Mesenteric fat pad (tissue), 1 donor: ENCODE data around the gene C19orf47. TPM values are rescaled to one million over a fixed set of nuclear protein-coding genes. Genes with fewer than 3 reads are reported as not detected.
"Not testable (repeated sequence)": the region's sequence is repeated elsewhere in the genome, so short reads cannot be mapped to it uniquely, and the experiment has no call there.

Experiments
- DNase-seq: peaks from one replicate; pipeline ENCODE4 v3.0.0-alpha.2; 2020; ENCODE audit warnings: low spot score
- total RNA-seq: library from RNA; stranded (reverse); fragmentation: NEBNext Ultra II Directional; extraction: Animal tissue kit (Norgen Biotek cat#: 25700); gene quantifications from one replicate; pipeline ENCODE4 v1.2.1, GENCODE V29; 2021
- donor health status: DM: yes; HTN: yes; CAD: no.

C19orf47 gene
- total RNA-seq, 1 donor from 2014 or later = 13.0 TPM

- DNase-seq = no peak
Observed at GRCh38 chr19:40355975-40356680, 7.9 kb upstream of the C19orf47 start.

- no peak for DNase-seq
Observed at GRCh38 chr19:40348961-40349507, 837 bp upstream of the C19orf47 start.

- no peak for DNase-seq
Observed at GRCh38 chr19:40344422-40344821, 3.8 kb downstream of the C19orf47 start.

- no peak for DNase-seq
Observed at GRCh38 chr19:40342644-40343311, 5.4 kb downstream of the C19orf47 start.

GRCh38 chr19:40341601-40342482 is 6.4 kb downstream of the C19orf47 start:
- no peak for DNase-seq

- no peak for DNase-seq
Observed at GRCh38 chr19:40339018-40339728, 9.0 kb downstream of the C19orf47 start.

GRCh38 chr19:40337594-40337993 is 10.6 kb downstream of the C19orf47 start:
- no peak for DNase-seq

- DNase-seq = no peak
Observed at GRCh38 chr19:40337107-40337506, 11.1 kb downstream of the C19orf47 start.

GRCh38 chr19:40336601-40336900 is 11.6 kb downstream of the C19orf47 start:
- no peak for DNase-seq

- no peak for DNase-seq
Observed at GRCh38 chr19:40335855-40336600, 12.2 kb downstream of the C19orf47 start.

GRCh38 chr19:40335101-40335500 is 13.1 kb downstream of the C19orf47 start:
- no peak for DNase-seq

GRCh38 chr19:40333083-40333482 is 15.1 kb downstream of the C19orf47 start:
- DNase-seq = not testable (repeated sequence)

- no peak for DNase-seq
Observed at GRCh38 chr19:40332669-40333068, 15.5 kb downstream of the C19orf47 start.

- no peak for DNase-seq
Observed at GRCh38 chr19:40331052-40331451, 17.1 kb downstream of the C19orf47 start.

- no peak for DNase-seq
Observed at GRCh38 chr19:40326201-40326600, 22.0 kb downstream of the C19orf47 start.

- DNase-seq = no peak
Observed at GRCh38 chr19:40323705-40324104, 24.5 kb downstream of the C19orf47 start.

GRCh38 chr19:40322951-40323615 is 25.1 kb downstream of the C19orf47 start:
- no peak for DNase-seq

GRCh38 chr19:40322271-40322610 is 26.0 kb downstream of the C19orf47 start:
- DNase-seq = no peak

GRCh38 chr19:40321566-40322270 is 26.5 kb downstream of the C19orf47 start:
- DNase-seq = no peak
